Vagina (tissue), 2 donors: ENCODE data around the gene SUSD3. TPM values are rescaled to one million over a fixed set of nuclear protein-coding genes. Genes with fewer than 3 reads are reported as not detected.

Experiments used
- DNase-seq, 2 donors: peaks; one replicate each; pipeline ENCODE4 v3.0.0-alpha.2; 2017; ENCODE audit errors: extremely low spot score in 2 of 2
- H3K27ac ChIP-seq: fragments of 200-600 bp; sonication (generic); one replicate; pipeline ENCODE4 v1.5.1; 2019
- H3K27me3 ChIP-seq: fragments of 200-600 bp; sonication (generic); one replicate; pipeline ENCODE4 v1.5.1; 2019
- H3K36me3 ChIP-seq, 2 donors: fragments of 200-600 bp; sonication (generic); one replicate each; pipeline ENCODE4 v1.5.1; 2017 to 2019
- H3K4me1 ChIP-seq: fragments of 200-600 bp; sonication (generic); one replicate; pipeline ENCODE4 v1.5.1; 2019
- H3K4me3 ChIP-seq, 2 donors: fragments of 200-600 bp; sonication (generic); 1 replicate in 1 of 2; 2 replicates in 1 of 2; pipeline ENCODE4 v1.5.1; 2016 to 2019
- H3K9me3 ChIP-seq: fragments of 200-600 bp; sonication (generic); one replicate; pipeline ENCODE4 v1.5.1; 2019
- POLR2A ChIP-seq, 2 donors: fragments of 450-650 bp; IDR thresholded peaks; one replicate each; pipeline ENCODE4 v1.6.1; 2017; ENCODE audit warnings: antibody characterized with exemption in 2 of 2, mild to moderate bottlenecking in 2 of 2, moderate library complexity in 2 of 2
- POLR2AphosphoS5 ChIP-seq, 2 donors: sonication (generic); formaldehyde crosslinking; IDR thresholded peaks; one replicate each; pipeline ENCODE4 v1.9.0; 2017; ENCODE audit warnings: antibody characterized with exemption in 2 of 2, mild to moderate bottlenecking in 2 of 2, low read depth in 1 of 2; ENCODE audit not compliant: insufficient read depth in 1 of 2
- intact Hi-C: fragments of 100-400 bp; cut with DNase I; formaldehyde crosslinking; loops from one replicate; pipeline ENCODE4 v1.15.1; 2023
- total RNA-seq: library from RNA; depleted of rRNA; stranded (reverse); fragments of >200 nt; gene quantifications from one replicate; pipeline ENCODE4 v1.2.3, GENCODE V29; 2016
- TF ChIP-seq, protein P1 (sequence below), 3 experiments: fragments of 450-650 bp in 2 of 3; fragments of 200-600 bp in 1 of 3; sonication (generic) in 1 of 3; IDR thresholded peaks; one replicate each; pipeline ENCODE4 v1.5.1; 2017 to 2019; ENCODE audit warnings: antibody characterized with exemption in 3 of 3, mild to moderate bottlenecking in 2 of 3, moderate library complexity in 2 of 3

The SUSD3 gene
- total RNA-seq, 1 donor from 2014 or later, result 25.0 TPM

DNA sequence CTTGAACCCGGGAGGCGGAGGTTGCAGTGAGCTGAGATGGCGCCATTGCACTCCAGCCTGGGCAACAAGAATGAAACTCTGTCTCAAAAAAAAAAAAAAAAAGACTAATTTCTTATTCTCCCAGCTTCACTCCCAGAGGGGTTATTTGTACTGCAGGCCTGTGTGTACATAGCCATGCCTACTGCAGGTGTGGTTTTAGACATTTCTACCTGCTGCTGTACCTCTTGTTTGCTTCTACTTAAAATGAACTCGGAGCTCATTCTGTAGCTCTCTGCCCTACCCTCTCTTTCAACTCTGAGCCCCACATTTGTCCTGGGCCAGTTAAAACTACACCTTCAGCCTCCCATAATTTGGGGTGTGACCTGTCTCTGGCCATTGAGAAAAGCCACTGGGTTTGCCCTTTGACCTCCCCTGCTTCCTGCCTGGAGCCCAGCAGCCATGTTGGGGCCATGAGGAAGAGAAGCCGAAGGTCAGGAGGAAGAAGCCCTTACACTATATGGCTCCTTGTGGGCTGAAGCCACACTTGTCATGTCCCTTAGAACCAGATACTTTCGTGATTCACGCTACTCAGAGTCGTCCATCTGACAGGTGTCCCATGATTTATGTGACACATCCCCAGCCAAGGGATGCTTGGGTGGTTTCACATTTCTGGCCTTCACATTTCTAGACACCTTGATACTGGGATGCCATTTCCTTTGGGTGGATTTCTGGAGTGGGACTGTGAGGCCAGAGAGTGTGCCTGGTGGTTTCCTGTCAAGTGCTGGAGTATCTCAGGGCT lies 28.1 kb downstream of the SUSD3 start:
- no peaks in the 10 kb centered on the region for H3K27me3 ChIP-seq
- no peak overlapping the region for H3K4me3 ChIP-seq
- peak; percentile 61 to 62 for DNase-seq
- H3K4me1 ChIP-seq, result no peaks in the 10 kb centered on the region
- H3K36me3 ChIP-seq, result no peaks in the 10 kb centered on the region
- TF ChIP-seq POLR2AphosphoS5 (IDR thresholded peaks at IDR 0.05; ENCODE audit: insufficient read depth in 1 of 2, low read depth in 1 of 2) (no peak), POLR2A (IDR thresholded peaks at IDR 0.05) (no peak)
- TF ChIP-seq, protein P1, sequence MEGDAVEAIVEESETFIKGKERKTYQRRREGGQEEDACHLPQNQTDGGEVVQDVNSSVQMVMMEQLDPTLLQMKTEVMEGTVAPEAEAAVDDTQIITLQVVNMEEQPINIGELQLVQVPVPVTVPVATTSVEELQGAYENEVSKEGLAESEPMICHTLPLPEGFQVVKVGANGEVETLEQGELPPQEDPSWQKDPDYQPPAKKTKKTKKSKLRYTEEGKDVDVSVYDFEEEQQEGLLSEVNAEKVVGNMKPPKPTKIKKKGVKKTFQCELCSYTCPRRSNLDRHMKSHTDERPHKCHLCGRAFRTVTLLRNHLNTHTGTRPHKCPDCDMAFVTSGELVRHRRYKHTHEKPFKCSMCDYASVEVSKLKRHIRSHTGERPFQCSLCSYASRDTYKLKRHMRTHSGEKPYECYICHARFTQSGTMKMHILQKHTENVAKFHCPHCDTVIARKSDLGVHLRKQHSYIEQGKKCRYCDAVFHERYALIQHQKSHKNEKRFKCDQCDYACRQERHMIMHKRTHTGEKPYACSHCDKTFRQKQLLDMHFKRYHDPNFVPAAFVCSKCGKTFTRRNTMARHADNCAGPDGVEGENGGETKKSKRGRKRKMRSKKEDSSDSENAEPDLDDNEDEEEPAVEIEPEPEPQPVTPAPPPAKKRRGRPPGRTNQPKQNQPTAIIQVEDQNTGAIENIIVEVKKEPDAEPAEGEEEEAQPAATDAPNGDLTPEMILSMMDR (IDR thresholded peaks at IDR 0.05), result no peak
- intact Hi-C loops, result no loop called here
- H3K27ac ChIP-seq, result no peak overlapping the region
- peaks cover 7% of the 10 kb centered on the region for H3K9me3 ChIP-seq

DNA sequence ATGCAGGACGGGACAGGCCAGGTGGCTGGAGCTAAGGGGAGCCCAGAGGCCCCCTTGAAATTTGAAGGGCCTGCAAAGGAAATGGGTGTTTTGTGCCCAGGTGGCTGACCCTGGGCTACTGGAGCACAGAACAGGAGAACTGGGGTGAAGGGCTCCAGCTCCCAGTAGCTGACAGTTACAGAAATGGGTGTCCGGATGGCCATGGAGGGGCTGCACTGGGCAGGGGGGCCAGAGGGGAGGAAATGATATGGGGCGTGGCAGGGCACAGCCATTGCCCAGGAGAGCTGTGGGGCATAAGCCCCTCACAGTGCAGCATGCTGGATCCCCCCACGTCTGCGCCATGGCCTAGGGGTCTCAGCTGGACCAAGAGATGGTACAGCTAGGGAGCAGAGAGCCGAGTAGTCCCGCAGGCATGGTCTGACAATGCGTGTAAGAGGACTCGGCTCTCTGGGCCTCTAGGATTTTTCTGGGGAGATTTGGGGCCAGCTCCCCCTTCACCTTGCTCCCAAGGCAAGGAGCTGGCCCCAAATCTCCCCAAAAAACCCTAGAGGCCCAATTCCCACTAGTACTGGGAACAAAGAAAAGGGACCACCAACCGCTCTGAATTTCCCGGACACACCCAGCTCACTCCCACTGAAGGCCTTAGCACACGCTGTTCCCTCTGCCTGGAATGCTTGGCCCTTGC lies 29.6 kb downstream of the SUSD3 start:
- DNase-seq, result peak; percentile 62 to 84
- peaks cover 5% of the 10 kb centered on the region for H3K4me1 ChIP-seq
- H3K36me3 ChIP-seq, result no peaks in the 10 kb centered on the region
- no peaks in the 10 kb centered on the region for H3K27me3 ChIP-seq
- no peak overlapping the region for H3K27ac ChIP-seq
- no peak overlapping the region for H3K4me3 ChIP-seq
- peaks cover 7% of the 10 kb centered on the region for H3K9me3 ChIP-seq
- TF ChIP-seq, protein P1 (IDR thresholded peaks at IDR 0.05), result no peak
- TF ChIP-seq POLR2A (IDR thresholded peaks at IDR 0.05), result no peak
- intact Hi-C loops, result no loop called here

DNA sequence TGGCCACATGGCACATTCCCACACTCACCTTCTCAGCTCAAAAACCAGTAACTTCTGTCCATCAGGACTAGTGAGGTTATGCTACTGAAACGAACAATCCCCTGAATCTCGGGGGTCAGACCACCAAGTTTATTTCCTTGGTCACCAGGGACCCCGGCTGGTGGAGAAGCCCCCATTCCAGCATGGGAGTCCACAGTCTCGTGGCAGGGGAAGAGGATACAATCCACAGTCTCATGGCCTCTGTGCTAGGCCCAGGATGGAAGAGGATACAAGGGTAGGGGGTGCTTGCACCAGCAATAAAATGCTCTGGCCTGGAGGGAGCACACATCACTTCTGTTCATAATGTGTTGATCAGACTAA lies 30.1 kb downstream of the SUSD3 start:
- intact Hi-C loops, result no loop called here
- H3K27me3 ChIP-seq, result no peaks in the 10 kb centered on the region
- DNase-seq, result peak; percentile 40 to 49

DNA sequence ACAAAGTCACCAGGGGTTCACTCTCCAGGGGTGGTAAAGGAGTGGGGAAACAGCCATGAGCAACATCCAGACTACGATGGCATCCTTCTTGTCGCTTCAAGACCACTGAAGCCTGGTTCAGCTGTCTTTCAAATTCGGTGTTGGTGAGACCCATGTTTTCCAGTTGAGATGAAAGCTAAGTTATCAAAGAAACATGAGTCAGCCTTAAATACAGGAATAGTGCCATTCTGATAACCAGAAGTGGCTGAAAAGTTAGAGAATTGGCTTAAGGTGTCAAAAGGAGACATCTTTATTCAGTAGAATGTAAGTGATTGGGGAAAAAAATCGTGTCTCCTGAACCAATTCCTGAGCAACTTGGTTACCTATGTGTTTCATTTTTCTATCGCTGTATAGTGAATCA lies 30.5 kb downstream of the SUSD3 start:
- H3K36me3 ChIP-seq, result no peaks in the 10 kb centered on the region
- H3K4me3 ChIP-seq, result no peak overlapping the region
- peaks cover 12% of the 10 kb centered on the region for H3K4me1 ChIP-seq
- no peak overlapping the region for H3K27ac ChIP-seq
- intact Hi-C loops, result no loop called here
- H3K9me3 ChIP-seq, result peaks cover 7% of the 10 kb centered on the region
- DNase-seq, result no peak
- TF ChIP-seq POLR2A (IDR thresholded peaks at IDR 0.05) (no peak), POLR2AphosphoS5 (IDR thresholded peaks at IDR 0.05; ENCODE audit: insufficient read depth in 1 of 2, low read depth in 1 of 2) (no peak)
- TF ChIP-seq, protein P1 (IDR thresholded peaks at IDR 0.05), result no peak
- H3K27me3 ChIP-seq, result no peaks in the 10 kb centered on the region

More for the DNA sequence above, 30.1 kb downstream of the SUSD3 start:
- Histone ChIP-seq H3K27ac (no peak overlapping the region), H3K4me3 (no peak overlapping the region), H3K36me3 (no peaks in the 10 kb centered on the region), H3K9me3 (peaks cover 7% of the 10 kb centered on the region), H3K4me1 (peaks cover 8% of the 10 kb centered on the region)
- TF ChIP-seq POLR2A (IDR thresholded peaks at IDR 0.05), result no peak
- TF ChIP-seq, protein P1 (IDR thresholded peaks at IDR 0.05), result no peak
- no peak for TF ChIP-seq POLR2AphosphoS5 (IDR thresholded peaks at IDR 0.05; ENCODE audit: insufficient read depth in 1 of 2, low read depth in 1 of 2)

DNA sequence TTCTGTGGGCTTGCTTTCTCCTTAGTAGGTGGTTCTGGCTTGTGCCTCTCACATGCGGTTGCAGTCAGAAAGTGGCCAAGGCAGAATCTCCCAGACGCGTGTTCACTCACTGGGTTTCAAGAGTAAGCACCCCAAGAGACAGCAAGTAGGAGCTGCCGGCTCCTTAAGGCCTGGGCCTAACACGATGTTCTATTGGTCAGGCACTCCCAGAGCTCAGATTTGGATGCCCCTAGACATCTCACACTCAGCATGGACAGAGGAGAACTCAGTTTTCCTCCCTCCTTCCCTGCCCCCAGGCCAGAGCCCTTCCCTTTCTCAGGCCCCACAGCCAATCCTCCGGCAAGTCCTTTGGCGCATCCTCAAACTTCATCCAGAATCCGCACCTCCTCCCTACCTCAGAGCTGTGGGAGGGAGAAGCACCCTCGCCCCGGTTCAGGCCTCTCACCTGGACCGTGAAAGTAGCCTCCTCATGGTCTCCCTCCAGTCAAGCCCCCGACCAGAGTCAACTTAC lies 31.0 kb downstream of the SUSD3 start:
- Histone ChIP-seq H3K36me3 (no peaks in the 10 kb centered on the region), H3K4me3 (no peak overlapping the region), H3K4me1 (peaks cover 17% of the 10 kb centered on the region), H3K27me3 (no peaks in the 10 kb centered on the region), H3K9me3 (peaks cover 7% of the 10 kb centered on the region), H3K27ac (no peak overlapping the region)
- TF ChIP-seq, protein P1 (IDR thresholded peaks at IDR 0.05), result no peak
- TF ChIP-seq POLR2AphosphoS5 (IDR thresholded peaks at IDR 0.05; ENCODE audit: insufficient read depth in 1 of 2, low read depth in 1 of 2) (no peak), POLR2A (IDR thresholded peaks at IDR 0.05) (no peak)
- intact Hi-C loops, result no loop called here
- peak; percentile 71 to 79 for DNase-seq
